ENCODE results near the gene MRPS18A. TPM values are rescaled to one million over a fixed set of nuclear protein-coding genes. Genes with fewer than 3 reads are reported as not detected.

MRPS18A gene
- total and polyA plus RNA-seq, 2 of the 8 experiments (the other 6 are each of a cell fraction or from before 2014, with no cell fraction given) = 48.3 to 121 TPM

DNA sequence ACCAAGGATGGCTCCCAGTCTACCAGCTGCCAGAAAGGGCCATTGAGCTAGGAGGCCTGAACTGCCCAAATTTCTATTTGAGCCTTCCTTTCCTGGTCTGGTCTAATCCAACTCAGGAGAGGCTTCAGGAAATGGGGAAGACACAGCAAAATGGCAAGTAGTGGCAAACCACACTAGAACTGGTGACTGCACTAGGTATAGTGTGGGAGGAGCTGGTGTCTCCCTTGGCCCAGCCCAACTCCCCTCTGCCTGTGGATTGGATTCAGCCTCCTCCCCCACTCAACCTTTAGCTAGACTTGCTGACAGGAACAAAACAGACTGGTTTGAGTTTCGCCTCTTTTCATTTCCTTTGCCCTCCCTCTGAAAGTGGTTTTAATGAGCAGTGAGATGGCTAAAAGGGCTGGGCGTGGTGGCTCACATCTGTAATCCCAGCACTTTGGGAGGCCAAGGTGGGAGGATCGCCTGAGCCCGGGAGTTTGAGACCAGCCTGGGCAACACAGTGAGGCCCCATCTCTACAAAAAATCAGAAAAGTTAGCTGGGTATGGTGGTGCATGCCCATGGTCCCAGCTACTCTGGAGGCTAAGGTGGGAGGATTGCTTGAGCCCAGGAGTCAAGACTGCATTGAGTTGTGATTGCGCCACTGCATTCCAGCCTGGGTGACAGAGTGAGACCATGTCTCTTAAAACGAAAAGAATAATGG lies 17.5 kb downstream of the MRPS18A start:
- no peaks in the 10 kb centered on the region for H3K9me3 ChIP-seq (ENCODE audit: insufficient read depth in 2 of 2, low read depth in 1 of 2, low read length in 1 of 2)
- H2AFZ ChIP-seq (ENCODE audit: low read length) = no peak overlapping the region
- no peak overlapping the region for H3K14ac ChIP-seq (ENCODE audit: insufficient read length)
- H3K27me3 ChIP-seq (replicated peaks in 1 of 4; ENCODE audit: control insufficient read depth in 3 of 4, extremely low read depth in 1 of 4, insufficient read depth in 3 of 4, low read length in 3 of 4) = no peaks in the 10 kb centered on the region; a peak in 2 of 7 replicates
- H3K9ac ChIP-seq (replicated peaks in 1 of 4; ENCODE audit: extremely low read depth in 1 of 4, low read depth in 3 of 4, low read length in 3 of 4) = no peak overlapping the region
- H4K8ac ChIP-seq (ENCODE audit: extremely low read depth, insufficient read depth, low read length) = no peak overlapping the region
- peaks cover 0 to 4% of the 10 kb centered on the region in 2 experiments for H4K20me1 ChIP-seq (replicated peaks in 1 of 2; ENCODE audit: control insufficient read depth in 1 of 2, insufficient read depth in 2 of 2, low read length in 2 of 2)
- FAIRE-seq = no peak
- 88% methylated on average over 6 of the region's 6 CpGs; no CpG with 5 or more reads in 1 of the 2 experiments for WGBS, 2 experiments (ENCODE audit: extremely low coverage in 1 of 2, insufficient coverage in 1 of 2, insufficient read length in 1 of 2, insufficient replicate concordance in 2 of 2, low coverage in 1 of 2, low lambda C conversion rate in 2 of 2, missing lambda C conversion rate in 1 of 2)
- no peak overlapping the region for H4K5ac ChIP-seq (ENCODE audit: insufficient read length, low read depth, low read length)
- H3K79me2 ChIP-seq (ENCODE audit: control insufficient read depth in 1 of 2, insufficient read depth in 2 of 2, low read length in 2 of 2) = no peaks in the 10 kb centered on the region
- peaks cover 5 to 27% (median 22%) of the 10 kb centered on the region in 4 experiments for H3K4me1 ChIP-seq (replicated peaks in 1 of 4; ENCODE audit: control insufficient read depth in 3 of 4, insufficient read depth in 4 of 4, low read length in 3 of 4)
- POLR2A ChIA-PET (ENCODE audit: partially characterized antibody) = interaction anchor here (0.5 to 10.0 kb wide), 17 partner anchors 8 to 567 kb away, joined by 3 to 85 read pairs (median 6); partner anchors contain the start of genes MRPS18A, RSPH9 and VEGFA
- H2BK20ac ChIP-seq (ENCODE audit: low read length) = no peak overlapping the region
- no peak overlapping the region for H2BK12ac ChIP-seq (ENCODE audit: low read depth, low read length)
- no peak overlapping the region for H3K4ac ChIP-seq (replicated peaks; ENCODE audit: insufficient read length, low read depth, low read length)
- H3K23me2 ChIP-seq (ENCODE audit: low read depth, low read length) = peaks cover 3% of the 10 kb centered on the region; the same call in 1 of the 2 replicates
- 0 out of 2 replicates have a peak overlapping the region, but pooled peaks have one; percentile 3 for H2BK5ac ChIP-seq (ENCODE audit: low read depth, low read length)
- no peaks in the 10 kb centered on the region for H3K79me1 ChIP-seq (ENCODE audit: low read depth, low read length)
- H2BK120ac ChIP-seq (replicated peaks; ENCODE audit: low read depth, low read length) = no peak overlapping the region
- no peak overlapping the region for H3K4me2 ChIP-seq (ENCODE audit: insufficient read depth in 1 of 2, low read depth in 2 of 2, low read length in 2 of 2)
- H2BK15ac ChIP-seq (ENCODE audit: low read length) = no peak overlapping the region
- H2AK5ac ChIP-seq (ENCODE audit: low read depth, low read length) = no peak overlapping the region
- no peak overlapping the region; the same call in 1 of the 2 replicates for H3K18ac ChIP-seq (ENCODE audit: extremely low read depth, low read length)
- H3K36me3 ChIP-seq (ENCODE audit: control insufficient read depth in 2 of 4, insufficient read depth in 4 of 4, low read length in 3 of 4) = peaks cover 16 to 38% (median 20%) of the 10 kb centered on the region in 4 experiments; a peak in 7 of 8 replicates
- no peak overlapping the region for H3K23ac ChIP-seq (ENCODE audit: insufficient read length)
- no peak overlapping the region for H3K4me3 ChIP-seq (ENCODE audit: extremely low read depth in 1 of 4, insufficient read depth in 2 of 4, low read depth in 3 of 4, low read length in 4 of 4)
- CTCF ChIA-PET (ENCODE audit: partially characterized antibody) = interaction anchor here (0.7 to 12.6 kb wide), 26 partner anchors 9 to 409 kb away, joined by 3 to 146 read pairs (median 5); partner anchors contain the start of gene VEGFA
- H3K56ac ChIP-seq (replicated peaks; ENCODE audit: insufficient read length, low read depth, low read length) = no peak overlapping the region
- DNase-seq (ENCODE audit: low read depth in 1 of 2, low spot score in 2 of 2) = peak in 1 of 2 experiments; percentile 50
- no peak overlapping the region for H3K27ac ChIP-seq (ENCODE audit: low read depth, low read length)
- no peak overlapping the region for H4K91ac ChIP-seq (replicated peaks; ENCODE audit: insufficient read length, low read length)
- TF ChIP-seq RNF2 (IDR thresholded peaks at IDR 0.05; ENCODE audit: borderline replicate concordance, low read depth, low read length, missing control alignments, poor library complexity, severe bottlenecking) = no peak
- no peak for TF ChIP-seq KDM1A (IDR thresholded peaks at IDR 0.05; ENCODE audit: borderline replicate concordance, low read length)
- TF ChIP-seq SIX5 (IDR thresholded peaks at IDR 0.05; ENCODE audit: low read depth, low read length) = no peak
- TF ChIP-seq RAD21 (IDR thresholded peaks at IDR 0.05 in 1 of 2, conservative IDR thresholded peaks at IDR 0.05 in 1 of 2; ENCODE audit: low read depth in 2 of 2, low read length in 2 of 2) = no peak
- no peak for TF ChIP-seq ASH2L (IDR thresholded peaks at IDR 0.05; ENCODE audit: low read length)
- no peak for TF ChIP-seq SUZ12 (IDR thresholded peaks at IDR 0.05; ENCODE audit: low read length)
- TF ChIP-seq, protein P1, sequence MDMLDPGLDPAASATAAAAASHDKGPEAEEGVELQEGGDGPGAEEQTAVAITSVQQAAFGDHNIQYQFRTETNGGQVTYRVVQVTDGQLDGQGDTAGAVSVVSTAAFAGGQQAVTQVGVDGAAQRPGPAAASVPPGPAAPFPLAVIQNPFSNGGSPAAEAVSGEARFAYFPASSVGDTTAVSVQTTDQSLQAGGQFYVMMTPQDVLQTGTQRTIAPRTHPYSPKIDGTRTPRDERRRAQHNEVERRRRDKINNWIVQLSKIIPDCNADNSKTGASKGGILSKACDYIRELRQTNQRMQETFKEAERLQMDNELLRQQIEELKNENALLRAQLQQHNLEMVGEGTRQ (IDR thresholded peaks at IDR 0.05; ENCODE audit: low read length) = no peak
- TF ChIP-seq BRCA1 (IDR thresholded peaks at IDR 0.05; ENCODE audit: low read depth, low read length) = no peak
- no peak for TF ChIP-seq CBX5 (IDR thresholded peaks at IDR 0.05; ENCODE audit: low read depth, low read length)
- no peak for TF ChIP-seq EP300 (IDR thresholded peaks at IDR 0.05; ENCODE audit: borderline replicate concordance in 1 of 2, low read depth in 2 of 2, low read length in 2 of 2)

All from H1 (cell line).